Aorta (tissue), 4 donors: ENCODE data around the gene KDM3B. TPM values are rescaled to one million over a fixed set of nuclear protein-coding genes. Genes with fewer than 3 reads are reported as not detected.

Source experiments
- polyA plus RNA-seq, 2 donors: library from polyadenylated mRNA; stranded (reverse); fragments of 200-250 nt; gene quantifications; one replicate each; pipeline ENCODE4 v1.2.3, GENCODE V29; 2013
- total RNA-seq, 2 donors: library from RNA; stranded (reverse); fragmentation: NEBNext Ultra II Directional; extraction: Animal tissue kit (Norgen Biotek cat#: 25700); gene quantifications; one replicate each; pipeline ENCODE4 v1.2.1, GENCODE V29; 2021
- donor health status: healthy with polysubstance abuse.
- donor health status: Bipolar disorder and iron deficiency.
- donor health status: DM: no; HTN: no; CAD: no.
- donor health status: DM: yes; HTN: yes; CAD: no.

Gene KDM3B
- total and polyA plus RNA-seq, 4 donors: 17.4 to 66.0 (median 41.6) TPM

Other genes with a start within 250 kb of the KDM3B start
- 1 to 10 TPM in 1 of 2 donors, under 1 TPM in 1; 0.58 to 2.1 TPM for gene NME5, start 213.3 kb upstream of the KDM3B start, total RNA-seq
- 1 to 10 TPM in 1 of 2 donors, not detected in 1; 2.6 TPM for gene NME5, start 213.3 kb upstream of the KDM3B start, polyA plus RNA-seq
- gene BRD8, start 174.1 kb upstream of the KDM3B start, total RNA-seq: 10 to 100 TPM; 36.0 to 60.6 TPM
- 10 to 100 TPM; 21.2 to 62.6 TPM for gene BRD8, start 174.1 kb upstream of the KDM3B start, polyA plus RNA-seq
- 1 to 10 TPM in 1 of 2 donors, under 1 TPM in 1; 0.26 to 1.9 TPM for gene KIF20A, start 173.6 kb upstream of the KDM3B start, total RNA-seq
- gene KIF20A, start 173.6 kb upstream of the KDM3B start, polyA plus RNA-seq: 1 to 10 TPM in 1 of 2 donors, under 1 TPM in 1; 0.10 to 1.4 TPM
- gene CDC23, start 139.4 kb upstream of the KDM3B start, total RNA-seq: 10 to 100 TPM; 17.8 to 21.1 TPM
- gene CDC23, start 139.4 kb upstream of the KDM3B start, polyA plus RNA-seq: 10 to 100 TPM in 1 of 2 donors, 1 to 10 TPM in 1; 5.8 to 15.6 TPM
- 1 to 10 TPM in 1 of 2 donors, under 1 TPM in 1; 0.55 to 3.2 TPM for gene GFRA3, start 78.1 kb upstream of the KDM3B start, total RNA-seq
- gene GFRA3, start 78.1 kb upstream of the KDM3B start, polyA plus RNA-seq: not detected
- not detected for gene CDC25C, start 20.9 kb upstream of the KDM3B start, total RNA-seq
- gene CDC25C, start 20.9 kb upstream of the KDM3B start, polyA plus RNA-seq: under 1 TPM in 1 of 2 donors, not detected in 1; 0.38 TPM
- gene FAM53C, start 14.4 kb upstream of the KDM3B start, total RNA-seq: 10 to 100 TPM; 25.8 to 26.7 TPM
- 10 to 100 TPM in 1 of 2 donors, 1 to 10 TPM in 1; 9.9 to 14.7 TPM for gene FAM53C, start 14.4 kb upstream of the KDM3B start, polyA plus RNA-seq
- gene REEP2, start 86.4 kb downstream of the KDM3B start, total RNA-seq: 10 to 100 TPM in 1 of 2 donors, 1 to 10 TPM in 1; 6.6 to 19.2 TPM
- gene REEP2, start 86.4 kb downstream of the KDM3B start, polyA plus RNA-seq: 10 to 100 TPM in 1 of 2 donors, 1 to 10 TPM in 1; 6.4 to 21.9 TPM
- 100 to 1,000 TPM; 158 to 669 TPM for gene EGR1, start 112.8 kb downstream of the KDM3B start, total RNA-seq
- 100 to 1,000 TPM in 1 of 2 donors, 10 to 100 TPM in 1; 61.5 to 300 TPM for gene EGR1, start 112.8 kb downstream of the KDM3B start, polyA plus RNA-seq
- gene ETF1, start 190.6 kb downstream of the KDM3B start, total RNA-seq: 100 to 1,000 TPM in 1 of 2 donors, 10 to 100 TPM in 1; 69.2 to 101 TPM
- gene ETF1, start 190.6 kb downstream of the KDM3B start, polyA plus RNA-seq: 10 to 100 TPM; 48.5 to 79.6 TPM
- gene HSPA9, start 222.7 kb downstream of the KDM3B start, total RNA-seq: 100 to 1,000 TPM; 110 to 139 TPM
- gene HSPA9, start 222.7 kb downstream of the KDM3B start, polyA plus RNA-seq: 10 to 100 TPM; 65.2 to 68.6 TPM